Gastroesophageal sphincter (tissue), 4 donors: Measurements from ENCODE around the gene C2CD4D. TPM values are rescaled to one million over a fixed set of nuclear protein-coding genes. Genes with fewer than 3 reads are reported as not detected.
A peak's percentile ranks its signal among the peaks of the same experiment; 100 is the strongest.

Source experiments
- ATAC-seq: fragments of 150-250 bp; one replicate; pipeline ENCODE4 v1.9.1; 2016; ENCODE audit warnings: mild to moderate bottlenecking, moderate library complexity
- H3K27ac ChIP-seq, 4 donors: fragments of 200-600 bp; sonication (generic) in 3 of 4; 1 replicate in 3 of 4; 2 replicates in 1 of 4; pipeline ENCODE4 v1.5.1; 2016 to 2019
- H3K27me3 ChIP-seq: fragments of 200-600 bp; sonication (generic); one replicate; pipeline ENCODE4 v1.5.1; 2019
- H3K36me3 ChIP-seq, 2 donors: fragments of 200-600 bp; sonication (generic); one replicate each; pipeline ENCODE4 v1.5.1; 2019; ENCODE audit warnings: control low read depth in 1 of 2
- H3K4me1 ChIP-seq, 3 donors: fragments of 200-600 bp; sonication (generic); 1 replicate in 2 of 3; 2 replicates in 1 of 3; pipeline ENCODE4 v1.5.1; 2016 to 2019; ENCODE audit warnings: control low read depth in 2 of 3
- H3K4me3 ChIP-seq, 2 donors: fragments of 200-600 bp; sonication (generic); one replicate each; pipeline ENCODE4 v1.5.1; 2019; ENCODE audit warnings: mild to moderate bottlenecking in 1 of 2, moderate library complexity in 1 of 2
- H3K9me3 ChIP-seq, 3 donors: fragments of 200-600 bp; sonication (generic); one replicate each; pipeline ENCODE4 v1.5.1; 2017 to 2019; ENCODE audit warnings: control low read depth in 2 of 3
- CTCF ChIP-seq, 4 experiments: fragments of 200-600 bp in 2 of 4; fragments of 450-650 bp in 2 of 4; sonication (generic) in 1 of 4; IDR thresholded peaks; one replicate each; pipeline ENCODE4 v1.5.1; 2017 to 2019; ENCODE audit warnings: antibody characterized with exemption in 4 of 4, mild to moderate bottlenecking in 2 of 4, moderate library complexity in 2 of 4
- EP300 ChIP-seq: sonication (generic); formaldehyde crosslinking; IDR thresholded peaks from one replicate; pipeline ENCODE4 v1.6.1; 2017; ENCODE audit warnings: antibody characterized with exemption, mild to moderate bottlenecking
- POLR2A ChIP-seq, 2 donors: fragments of 450-650 bp; IDR thresholded peaks; one replicate each; pipeline ENCODE4 v1.6.1; 2017; ENCODE audit warnings: antibody characterized with exemption in 2 of 2, mild to moderate bottlenecking in 2 of 2, moderate library complexity in 1 of 2
- POLR2AphosphoS5 ChIP-seq: sonication (generic); formaldehyde crosslinking; IDR thresholded peaks from one replicate; pipeline ENCODE4 v1.6.1; 2017; ENCODE audit warnings: antibody characterized with exemption
- WGBS, 2 donors: methylation state at CpG; one replicate each; pipeline ENCODE4 v1.1.5; 2018; ENCODE audit warnings: low coverage in 1 of 2; 5-methylcytosine and 5-hydroxymethylcytosine counted together
- total RNA-seq, 4 donors: library from RNA; depleted of rRNA; stranded (reverse); fragments of >200 nt; gene quantifications; one replicate each; pipeline ENCODE4 v1.1.0, GENCODE V29; 2016

Gene C2CD4D
- total RNA-seq, 4 donors from 2014 or later, result not detected

GRCh38 chr1:151811181-151811580, 28.4 kb downstream of the C2CD4D start:
- no peaks in the 10 kb centered on the region for H3K4me1 ChIP-seq
- 83 to 95% methylated on average over 2 to 4 of the region's 9 CpGs for WGBS, 2 donors
- no peaks in the 10 kb centered on the region for H3K36me3 ChIP-seq
- no peak for TF ChIP-seq POLR2AphosphoS5
- TF ChIP-seq POLR2A (IDR thresholded peaks at IDR 0.05), result no peak
- no peak for TF ChIP-seq CTCF (IDR thresholded peaks at IDR 0.05)
- no peak for TF ChIP-seq EP300
- H3K4me3 ChIP-seq, result no peak overlapping the region
- H3K27me3 ChIP-seq, result peaks cover 7% of the 10 kb centered on the region
- H3K9me3 ChIP-seq, result no peaks in the 10 kb centered on the region
- no peak overlapping the region for H3K27ac ChIP-seq
- ATAC-seq, result peak; percentile 51

- TF ChIP-seq CTCF (IDR thresholded peaks at IDR 0.05) (no peak), EP300 (no peak), POLR2A (IDR thresholded peaks at IDR 0.05) (no peak), POLR2AphosphoS5 (no peak)
- H3K27me3 ChIP-seq, result peaks cover 9% of the 10 kb centered on the region
- no peaks in the 10 kb centered on the region for H3K36me3 ChIP-seq
- no peak overlapping the region for H3K4me3 ChIP-seq
- WGBS, 2 donors, result 93 to 100% methylated on average over 1 of the region's 1 CpG
- no peak for ATAC-seq
- H3K4me1 ChIP-seq, result no peaks in the 10 kb centered on the region
- no peak overlapping the region for H3K27ac ChIP-seq
- H3K9me3 ChIP-seq, result no peaks in the 10 kb centered on the region
These were observed 29.5 kb downstream of the C2CD4D start for GRCh38 chr1:151809985-151810556.

- Histone ChIP-seq H3K4me1 (no peaks in the 10 kb centered on the region), H3K27me3 (peaks cover 10% of the 10 kb centered on the region), H3K9me3 (no peaks in the 10 kb centered on the region), H3K36me3 (no peaks in the 10 kb centered on the region), H3K27ac (no peak overlapping the region), H3K4me3 (no peak overlapping the region)
- 38 to 68% methylated on average over 2 to 7 of the region's 8 CpGs for WGBS, 2 donors
- TF ChIP-seq POLR2A (IDR thresholded peaks at IDR 0.05) (no peak), EP300 (no peak), CTCF (IDR thresholded peaks at IDR 0.05) (no peak), POLR2AphosphoS5 (no peak)
- no peak for ATAC-seq
These were observed 30.2 kb downstream of the C2CD4D start for GRCh38 chr1:151809290-151809984.

GRCh38 chr1:151807766-151808165, 31.9 kb downstream of the C2CD4D start:
- H3K4me3 ChIP-seq, result no peak overlapping the region
- no peak for ATAC-seq
- no peaks in the 10 kb centered on the region for H3K36me3 ChIP-seq
- TF ChIP-seq EP300, result no peak
- TF ChIP-seq POLR2AphosphoS5, result no peak
- no peak for TF ChIP-seq POLR2A (IDR thresholded peaks at IDR 0.05)
- TF ChIP-seq CTCF (IDR thresholded peaks at IDR 0.05), result no peak
- H3K9me3 ChIP-seq, result no peaks in the 10 kb centered on the region
- no peaks in the 10 kb centered on the region for H3K4me1 ChIP-seq
- no peak overlapping the region for H3K27ac ChIP-seq
- H3K27me3 ChIP-seq, result peaks cover 25% of the 10 kb centered on the region
- no CpG with 5 or more reads among the region's 1 CpG for WGBS, 2 donors

- no peak for TF ChIP-seq POLR2AphosphoS5
- TF ChIP-seq CTCF (IDR thresholded peaks at IDR 0.05), result no peak
- no peak for TF ChIP-seq EP300
- TF ChIP-seq POLR2A (IDR thresholded peaks at IDR 0.05), result no peak
- peaks cover 32% of the 10 kb centered on the region for H3K27me3 ChIP-seq
- H3K4me1 ChIP-seq, result no peaks in the 10 kb centered on the region
- no peaks in the 10 kb centered on the region for H3K9me3 ChIP-seq
- no CpG with 5 or more reads among the region's 5 CpGs for WGBS, 2 donors
- H3K4me3 ChIP-seq, result no peak overlapping the region
- no peak overlapping the region for H3K27ac ChIP-seq
- no peaks in the 10 kb centered on the region for H3K36me3 ChIP-seq
- no peak for ATAC-seq
These were observed 32.5 kb downstream of the C2CD4D start for GRCh38 chr1:151807131-151807530.
